NCI-H774 (cell line): Measurements from ENCODE around the gene PHF21B.
"Not testable (repeated sequence)": the region's sequence is repeated elsewhere in the genome, so short reads cannot be mapped to it uniquely, and the experiment has no call there.

Source experiments
- DNase-seq: peaks from one replicate; lab custom pipeline; 2025; lab: John Stamatoyannopoulos, UW

The PHF21B gene

GRCh38 chr22:45009606-45010531, at the start of gene PHF21B:
PHF21B (minus strand) TSS chr22:45010005; CDS start chr22:45009549, 456 bp downstream.
- DNase-seq = peak; percentile 46

GRCh38 chr22:45059296-45059695, 49.5 kb upstream of the PHF21B start:
- DNase-seq = no peak

- DNase-seq = no peak
Observed at GRCh38 chr22:45058622-45058912, 48.8 kb upstream of the PHF21B start.

- DNase-seq = no peak
Observed at GRCh38 chr22:45055936-45056335, 46.1 kb upstream of the PHF21B start.

- no peak for DNase-seq
Observed at GRCh38 chr22:45053571-45053970, 43.8 kb upstream of the PHF21B start.

- DNase-seq = no peak
Observed at GRCh38 chr22:45053094-45053493, 43.3 kb upstream of the PHF21B start.

GRCh38 chr22:45052665-45053064, 42.9 kb upstream of the PHF21B start:
- DNase-seq = not testable (repeated sequence)

GRCh38 chr22:45051946-45052345, 42.1 kb upstream of the PHF21B start:
- no peak for DNase-seq

GRCh38 chr22:45051419-45051818, 41.6 kb upstream of the PHF21B start:
- DNase-seq = no peak

GRCh38 chr22:45047260-45047659, 37.5 kb upstream of the PHF21B start:
- no peak for DNase-seq

- no peak for DNase-seq
Observed at GRCh38 chr22:45045208-45045607, 35.4 kb upstream of the PHF21B start.

GRCh38 chr22:45042263-45042662, 32.5 kb upstream of the PHF21B start:
- DNase-seq = no peak

GRCh38 chr22:45039133-45039532, 29.3 kb upstream of the PHF21B start:
- DNase-seq = no peak

- DNase-seq = no peak
Observed at GRCh38 chr22:45036154-45036553, 26.3 kb upstream of the PHF21B start.

- DNase-seq = no peak
Observed at GRCh38 chr22:45034821-45035220, 25.0 kb upstream of the PHF21B start.

GRCh38 chr22:45034156-45034555, 24.4 kb upstream of the PHF21B start:
- no peak for DNase-seq

- DNase-seq = no peak
Observed at GRCh38 chr22:45033136-45033535, 23.3 kb upstream of the PHF21B start.

- no peak for DNase-seq
Observed at GRCh38 chr22:45031629-45032403, 22.0 kb upstream of the PHF21B start.

- no peak for DNase-seq
Observed at GRCh38 chr22:45029501-45029900, 19.7 kb upstream of the PHF21B start.

GRCh38 chr22:45026511-45026910, 16.7 kb upstream of the PHF21B start:
- DNase-seq = no peak

GRCh38 chr22:45023431-45023830, 13.6 kb upstream of the PHF21B start:
- DNase-seq = no peak

GRCh38 chr22:45019861-45020655, 10.3 kb upstream of the PHF21B start:
- DNase-seq = no peak
